Neural progenitor cell (in vitro differentiated cells): Measurements from ENCODE around the gene GXYLT2. TPM values are rescaled to one million over a fixed set of nuclear protein-coding genes. Genes with fewer than 3 reads are reported as not detected.

Experiments used
- DNase-seq: peaks from one replicate; pipeline ENCODE4 v3.0.0-alpha.2; 2016; ENCODE audit warnings: low spot score
- H2AFZ ChIP-seq: fragments of 200-600 bp; sonication (generic); replicated peaks from 2 replicates; pipeline ENCODE4 v1.6.1; 2016; ENCODE audit warnings: antibody characterized with exemption
- H3F3A ChIP-seq: fragments of 200-600 bp; sonication (generic); 2 replicates; pipeline ENCODE4 v1.6.1; 2016; ENCODE audit warnings: antibody characterized with exemption, low read depth
- H3K27ac ChIP-seq: fragments of 200-600 bp; sonication (generic); 2 replicates; pipeline ENCODE4 v1.5.1; 2016; ENCODE audit warnings: mild to moderate bottlenecking
- H3K27me3 ChIP-seq: fragments of 200-600 bp; sonication (generic); 2 replicates; pipeline ENCODE4 v1.6.1; 2016; ENCODE audit warnings: mild to moderate bottlenecking, moderate library complexity
- H3K36me3 ChIP-seq: fragments of 200-600 bp; sonication (generic); 2 replicates; pipeline ENCODE4 v1.5.1; 2016
- H3K4me1 ChIP-seq: fragments of 200-600 bp; sonication (generic); 2 replicates; pipeline ENCODE4 v1.6.1; 2016; ENCODE audit warnings: mixed run types
- H3K4me2 ChIP-seq: fragments of 200-600 bp; sonication (generic); 2 replicates; pipeline ENCODE4 v1.6.1; 2016
- H3K4me3 ChIP-seq: fragments of 200-600 bp; sonication (generic); 2 replicates; pipeline ENCODE4 v1.5.1; 2016
- H3K79me2 ChIP-seq: fragments of 200-600 bp; sonication (generic); 2 replicates; pipeline ENCODE4 v1.6.1; 2016; ENCODE audit warnings: low read depth
- H3K9ac ChIP-seq: fragments of 200-600 bp; sonication (generic); 2 replicates; pipeline ENCODE4 v1.6.1; 2016
- H3K9me3 ChIP-seq: fragments of 200-600 bp; sonication (generic); 2 replicates; pipeline ENCODE4 v1.5.1; 2016; ENCODE audit warnings: low read depth
- H4K20me1 ChIP-seq: fragments of 200-600 bp; sonication (generic); 2 replicates; pipeline ENCODE4 v1.6.1; 2016; ENCODE audit warnings: low read depth
- H3K27ac Mint-ChIP-seq: 3 replicates; pipeline ENCODE4 v1.8.0; 2021; ENCODE audit warnings: mixed read lengths
- H3K27me3 Mint-ChIP-seq: 2 replicates; pipeline ENCODE4 v1.8.0; 2022; ENCODE audit warnings: low read depth, mild to moderate bottlenecking, inconsistent platforms, moderate library complexity, mixed read lengths; ENCODE audit not compliant: insufficient read depth
- H3K36me3 Mint-ChIP-seq: 3 replicates; pipeline ENCODE4 v1.8.0; 2021; ENCODE audit warnings: mixed read lengths
- H3K4me1 Mint-ChIP-seq: 3 replicates; pipeline ENCODE4 v1.8.0; 2021; ENCODE audit warnings: mixed read lengths
- H3K4me3 Mint-ChIP-seq: 3 replicates; pipeline ENCODE4 v1.8.0; 2021; ENCODE audit warnings: mild to moderate bottlenecking, moderate library complexity, mixed read lengths
- H3K9me3 Mint-ChIP-seq: 3 replicates; pipeline ENCODE4 v1.8.0; 2020; ENCODE audit warnings: mixed read lengths
- EZH2 ChIP-seq: fragments of 200-600 bp; sonication (generic); IDR thresholded peaks from 2 replicates; pipeline ENCODE4 v1.6.1; 2017; ENCODE audit warnings: antibody characterized with exemption, mild to moderate bottlenecking, moderate library complexity
- EZH2phosphoT487 ChIP-seq: fragments of 200-600 bp; sonication (generic); IDR thresholded peaks from 2 replicates; pipeline ENCODE4 v1.6.1; 2017; ENCODE audit warnings: antibody characterized with exemption
- total RNA-seq: library from RNA; depleted of rRNA; stranded (reverse); fragments of >200 nt; gene quantifications from 2 replicates; pipeline ENCODE4 v1.2.3, GENCODE V29; 2015; ENCODE audit warnings: low replicate concordance
- TF ChIP-seq, protein P1 (sequence below): fragments of 200-600 bp; sonication (generic); IDR thresholded peaks from 2 replicates; pipeline ENCODE4 v1.5.1; 2017; ENCODE audit warnings: antibody characterized with exemption, mild to moderate bottlenecking

Gene GXYLT2
- total RNA-seq, 1 donor from 2014 or later: 3.6 TPM

DNA sequence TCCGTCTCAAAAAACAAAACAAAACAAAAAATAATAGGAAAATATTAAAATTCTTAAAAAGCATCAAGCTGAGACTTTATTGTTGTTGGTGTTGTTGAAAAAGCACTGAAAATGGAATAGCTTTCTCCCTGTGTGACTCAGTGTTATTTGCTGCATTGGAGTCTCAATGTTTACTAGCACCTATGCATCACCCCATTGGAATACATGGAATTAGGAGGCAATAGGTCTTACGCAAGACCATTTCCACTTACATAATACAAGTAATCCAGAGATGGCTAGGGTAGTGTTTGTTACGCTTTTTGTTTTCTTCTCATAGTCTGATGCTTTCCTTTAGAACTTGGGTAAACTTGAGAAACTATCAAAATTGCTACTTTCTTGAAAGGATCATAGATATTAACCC is 15.2 kb downstream of the GXYLT2 start:
- Histone ChIP-seq H3K4me2 (no peak overlapping the region), H4K20me1 (no peaks in the 10 kb centered on the region), H3K4me3 (no peak overlapping the region), H3K4me1 (peaks cover 3% of the 10 kb centered on the region), H3K9ac (no peak overlapping the region), H2AFZ (no peak overlapping the region), H3K36me3 (no peaks in the 10 kb centered on the region), H3K9me3 (no peaks in the 10 kb centered on the region), H3K79me2 (no peaks in the 10 kb centered on the region), H3F3A (no peaks in the 10 kb centered on the region), H3K27me3 (no peaks in the 10 kb centered on the region), H3K27ac (no peak overlapping the region)
- H3K9me3 Mint-ChIP-seq: peaks cover 2% of the 10 kb centered on the region
- no peak overlapping the region for H3K4me3 Mint-ChIP-seq
- H3K36me3 Mint-ChIP-seq: no peaks in the 10 kb centered on the region
- no peak overlapping the region for H3K27ac Mint-ChIP-seq
- H3K4me1 Mint-ChIP-seq: peaks cover 2% of the 10 kb centered on the region
- H3K27me3 Mint-ChIP-seq: peaks cover 29% of the 10 kb centered on the region
- TF ChIP-seq EZH2: no peak
- TF ChIP-seq EZH2phosphoT487: no peak
- TF ChIP-seq, protein P1, sequence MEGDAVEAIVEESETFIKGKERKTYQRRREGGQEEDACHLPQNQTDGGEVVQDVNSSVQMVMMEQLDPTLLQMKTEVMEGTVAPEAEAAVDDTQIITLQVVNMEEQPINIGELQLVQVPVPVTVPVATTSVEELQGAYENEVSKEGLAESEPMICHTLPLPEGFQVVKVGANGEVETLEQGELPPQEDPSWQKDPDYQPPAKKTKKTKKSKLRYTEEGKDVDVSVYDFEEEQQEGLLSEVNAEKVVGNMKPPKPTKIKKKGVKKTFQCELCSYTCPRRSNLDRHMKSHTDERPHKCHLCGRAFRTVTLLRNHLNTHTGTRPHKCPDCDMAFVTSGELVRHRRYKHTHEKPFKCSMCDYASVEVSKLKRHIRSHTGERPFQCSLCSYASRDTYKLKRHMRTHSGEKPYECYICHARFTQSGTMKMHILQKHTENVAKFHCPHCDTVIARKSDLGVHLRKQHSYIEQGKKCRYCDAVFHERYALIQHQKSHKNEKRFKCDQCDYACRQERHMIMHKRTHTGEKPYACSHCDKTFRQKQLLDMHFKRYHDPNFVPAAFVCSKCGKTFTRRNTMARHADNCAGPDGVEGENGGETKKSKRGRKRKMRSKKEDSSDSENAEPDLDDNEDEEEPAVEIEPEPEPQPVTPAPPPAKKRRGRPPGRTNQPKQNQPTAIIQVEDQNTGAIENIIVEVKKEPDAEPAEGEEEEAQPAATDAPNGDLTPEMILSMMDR: no peak
- no peak for DNase-seq

DNA sequence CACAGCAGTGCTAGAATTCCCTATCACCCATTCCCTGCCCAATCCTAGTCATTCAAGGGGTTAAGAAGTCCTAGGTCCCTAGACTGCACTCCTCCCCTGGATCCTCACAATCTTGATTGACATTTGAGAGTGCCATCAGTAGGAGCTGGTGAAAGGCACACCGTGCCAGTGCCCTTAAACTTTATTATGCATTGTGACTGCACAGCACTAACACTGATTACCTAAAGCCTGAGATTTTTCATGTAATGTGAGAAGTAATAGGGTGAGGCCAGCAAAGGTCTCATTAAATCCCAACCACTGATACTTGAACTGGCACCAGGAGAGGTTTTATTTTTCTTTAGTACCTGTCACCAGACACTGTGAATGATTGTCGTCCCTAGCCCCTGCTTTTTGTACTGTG is 16.3 kb downstream of the GXYLT2 start:
- no peaks in the 10 kb centered on the region for H3K36me3 ChIP-seq
- Mint-ChIP-seq H3K4me3 (no peak overlapping the region), H3K4me1 (peaks cover 2% of the 10 kb centered on the region), H3K36me3 (no peaks in the 10 kb centered on the region), H3K27ac (no peak overlapping the region), H3K27me3 (peaks cover 18% of the 10 kb centered on the region), H3K9me3 (peaks cover 2% of the 10 kb centered on the region)
- peaks cover 3% of the 10 kb centered on the region for H3K4me1 ChIP-seq
- DNase-seq: no peak
- no peak overlapping the region for H3K4me2 ChIP-seq
- no peak overlapping the region for H2AFZ ChIP-seq
- TF ChIP-seq EZH2phosphoT487: no peak
- H3K27ac ChIP-seq: no peak overlapping the region
- H3K27me3 ChIP-seq: no peaks in the 10 kb centered on the region
- no peaks in the 10 kb centered on the region for H4K20me1 ChIP-seq
- no peaks in the 10 kb centered on the region for H3K9me3 ChIP-seq
- no peak overlapping the region for H3K9ac ChIP-seq
- no peaks in the 10 kb centered on the region for H3K79me2 ChIP-seq
- H3F3A ChIP-seq: no peaks in the 10 kb centered on the region
- H3K4me3 ChIP-seq: no peak overlapping the region

DNA sequence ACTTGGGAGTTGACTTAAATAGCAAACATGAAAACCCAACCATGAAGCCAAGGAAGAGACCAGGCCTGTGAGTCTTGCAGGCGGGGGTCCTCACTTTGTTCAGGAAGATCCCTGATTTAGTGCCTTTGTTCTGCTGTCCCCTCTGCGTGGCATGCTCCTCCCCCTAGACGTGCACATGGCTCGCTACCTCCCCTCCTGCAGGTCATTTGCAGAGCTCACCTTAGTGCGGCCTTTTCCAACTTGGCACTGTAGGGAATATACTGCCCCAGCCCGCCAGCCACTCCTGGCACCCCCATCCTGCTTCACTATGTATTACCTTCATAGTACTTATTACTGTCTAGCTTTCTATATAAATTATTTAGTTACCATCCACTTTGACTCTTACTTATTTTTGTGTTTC is 18.3 kb downstream of the GXYLT2 start:
- Histone ChIP-seq H2AFZ (no peak overlapping the region), H3K79me2 (no peaks in the 10 kb centered on the region), H3F3A (no peaks in the 10 kb centered on the region), H3K4me2 (no peak overlapping the region), H3K4me3 (no peak overlapping the region), H4K20me1 (no peaks in the 10 kb centered on the region), H3K27ac (no peak overlapping the region), H3K4me1 (peaks cover 3% of the 10 kb centered on the region), H3K27me3 (no peaks in the 10 kb centered on the region), H3K36me3 (no peaks in the 10 kb centered on the region), H3K9me3 (no peaks in the 10 kb centered on the region), H3K9ac (no peak overlapping the region)
- Mint-ChIP-seq H3K36me3 (no peaks in the 10 kb centered on the region), H3K9me3 (peaks cover 2% of the 10 kb centered on the region), H3K4me1 (peaks cover 2% of the 10 kb centered on the region), H3K27me3 (peaks cover 13% of the 10 kb centered on the region), H3K4me3 (no peak overlapping the region), H3K27ac (no peak overlapping the region)
- DNase-seq: peak; percentile 14
- TF ChIP-seq, protein P1: no peak
- TF ChIP-seq EZH2 (no peak), EZH2phosphoT487 (no peak)

DNA sequence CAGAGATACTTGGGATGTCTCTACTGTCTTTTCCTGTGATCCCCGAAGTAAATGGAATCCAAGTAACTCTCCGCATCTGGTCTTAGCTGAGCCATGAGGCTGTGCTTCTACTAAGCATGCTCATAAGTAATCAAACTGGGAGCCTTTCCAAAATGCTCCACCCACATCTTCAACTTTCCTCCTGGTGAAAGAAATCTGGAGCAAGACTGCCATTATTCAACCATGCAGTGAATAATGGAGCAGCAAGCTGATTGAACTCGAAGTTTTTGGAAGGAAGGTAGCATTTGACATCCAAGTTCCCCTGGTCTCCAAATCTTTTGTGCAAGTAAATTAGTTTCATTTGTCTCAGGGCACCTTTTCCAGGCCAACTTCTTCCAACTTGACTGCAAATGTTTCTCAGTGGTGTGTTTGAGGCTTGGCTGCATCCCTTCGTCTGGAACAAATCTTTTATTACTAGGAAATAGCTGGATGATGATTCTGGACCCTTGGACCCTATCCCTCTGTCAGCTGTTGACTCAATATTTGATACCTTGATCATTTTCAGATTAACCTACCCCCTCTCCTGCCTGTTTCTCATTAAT is 19.4 kb downstream of the GXYLT2 start:
- peaks cover 3% of the 10 kb centered on the region for H3K4me1 ChIP-seq
- no peaks in the 10 kb centered on the region for H3F3A ChIP-seq
- no peak overlapping the region for H3K27ac Mint-ChIP-seq
- no peak overlapping the region for H2AFZ ChIP-seq
- peaks cover 2% of the 10 kb centered on the region for H3K4me1 Mint-ChIP-seq
- H3K9me3 Mint-ChIP-seq: no peaks in the 10 kb centered on the region
- H3K4me3 ChIP-seq: no peak overlapping the region
- H3K27me3 ChIP-seq: no peaks in the 10 kb centered on the region
- H3K4me3 Mint-ChIP-seq: no peak overlapping the region
- no peak overlapping the region for H3K9ac ChIP-seq
- H3K27me3 Mint-ChIP-seq: peaks cover 13% of the 10 kb centered on the region
- H3K79me2 ChIP-seq: no peaks in the 10 kb centered on the region
- no peaks in the 10 kb centered on the region for H3K36me3 ChIP-seq
- no peaks in the 10 kb centered on the region for H3K36me3 Mint-ChIP-seq
- no peaks in the 10 kb centered on the region for H3K9me3 ChIP-seq
- no peak for TF ChIP-seq EZH2phosphoT487
- TF ChIP-seq, protein P1: no peak
- no peak for TF ChIP-seq EZH2
- H3K4me2 ChIP-seq: no peak overlapping the region
- no peak overlapping the region for H3K27ac ChIP-seq
- no peak for DNase-seq
- no peaks in the 10 kb centered on the region for H4K20me1 ChIP-seq
